Chondrocyte (in vitro differentiated cells): ENCODE data around the gene NKAPD1. TPM values are rescaled to one million over a fixed set of nuclear protein-coding genes. Genes with fewer than 3 reads are reported as not detected.

ENCODE experiments used
- DNase-seq: peaks from one replicate; pipeline ENCODE4 v3.0.0; 2021; ENCODE audit warnings: mixed read lengths, low spot score
- H3K27ac Mint-ChIP-seq: one replicate; pipeline ENCODE4 v1.8.0; 2021; ENCODE audit warnings: mild to moderate bottlenecking, moderate library complexity, mixed read lengths; ENCODE audit not compliant: unreplicated experiment
- H3K27me3 Mint-ChIP-seq: 2 replicates; pipeline ENCODE4 v1.8.0; 2021; ENCODE audit warnings: low read depth, mixed read lengths
- H3K36me3 Mint-ChIP-seq: 2 replicates; pipeline ENCODE4 v1.8.0; 2021; ENCODE audit warnings: low read depth, mixed read lengths
- H3K4me1 Mint-ChIP-seq: 2 replicates; pipeline ENCODE4 v1.8.0; 2021; ENCODE audit warnings: low read depth, mild to moderate bottlenecking, mixed read lengths
- H3K4me3 Mint-ChIP-seq: one replicate; pipeline ENCODE4 v1.8.0; 2021; ENCODE audit warnings: mild to moderate bottlenecking, moderate library complexity, mixed read lengths; ENCODE audit not compliant: unreplicated experiment
- H3K9me3 Mint-ChIP-seq: 2 replicates; pipeline ENCODE4 v1.8.0; 2021; ENCODE audit warnings: low read depth, mixed read lengths
- total RNA-seq: library from RNA; stranded (reverse); gene quantifications from 3 replicates; pipeline ENCODE4 v1.2.1, GENCODE V29; 2021
- TF ChIP-seq, protein P1 (sequence below): fragments of 200-600 bp; sonication (generic); IDR thresholded peaks from 2 replicates; pipeline ENCODE4 v1.5.0; 2021; ENCODE audit warnings: antibody characterized with exemption, mild to moderate bottlenecking, moderate library complexity

Gene NKAPD1
- total RNA-seq, 1 donor from 2014 or later = 18.2 TPM

- TF ChIP-seq, protein P1, sequence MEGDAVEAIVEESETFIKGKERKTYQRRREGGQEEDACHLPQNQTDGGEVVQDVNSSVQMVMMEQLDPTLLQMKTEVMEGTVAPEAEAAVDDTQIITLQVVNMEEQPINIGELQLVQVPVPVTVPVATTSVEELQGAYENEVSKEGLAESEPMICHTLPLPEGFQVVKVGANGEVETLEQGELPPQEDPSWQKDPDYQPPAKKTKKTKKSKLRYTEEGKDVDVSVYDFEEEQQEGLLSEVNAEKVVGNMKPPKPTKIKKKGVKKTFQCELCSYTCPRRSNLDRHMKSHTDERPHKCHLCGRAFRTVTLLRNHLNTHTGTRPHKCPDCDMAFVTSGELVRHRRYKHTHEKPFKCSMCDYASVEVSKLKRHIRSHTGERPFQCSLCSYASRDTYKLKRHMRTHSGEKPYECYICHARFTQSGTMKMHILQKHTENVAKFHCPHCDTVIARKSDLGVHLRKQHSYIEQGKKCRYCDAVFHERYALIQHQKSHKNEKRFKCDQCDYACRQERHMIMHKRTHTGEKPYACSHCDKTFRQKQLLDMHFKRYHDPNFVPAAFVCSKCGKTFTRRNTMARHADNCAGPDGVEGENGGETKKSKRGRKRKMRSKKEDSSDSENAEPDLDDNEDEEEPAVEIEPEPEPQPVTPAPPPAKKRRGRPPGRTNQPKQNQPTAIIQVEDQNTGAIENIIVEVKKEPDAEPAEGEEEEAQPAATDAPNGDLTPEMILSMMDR = no peak
- H3K4me3 Mint-ChIP-seq = no peak overlapping the region
- DNase-seq = no peak
- peaks cover 33% of the 10 kb centered on the region for H3K36me3 Mint-ChIP-seq
- H3K9me3 Mint-ChIP-seq = peaks cover 3% of the 10 kb centered on the region
- no peak overlapping the region for H3K27ac Mint-ChIP-seq
- H3K27me3 Mint-ChIP-seq = no peaks in the 10 kb centered on the region
- H3K4me1 Mint-ChIP-seq = peaks cover 14% of the 10 kb centered on the region
These were observed 24.3 kb upstream of the NKAPD1 start for GRCh38 chr11:112049777-112050176.

- TF ChIP-seq, protein P1 = no peak
- Mint-ChIP-seq H3K36me3 (peaks cover 29% of the 10 kb centered on the region), H3K27ac (no peak overlapping the region), H3K9me3 (peaks cover 3% of the 10 kb centered on the region), H3K4me1 (peaks cover 14% of the 10 kb centered on the region), H3K27me3 (no peaks in the 10 kb centered on the region), H3K4me3 (no peak overlapping the region)
- DNase-seq = no peak
These were observed 23.4 kb upstream of the NKAPD1 start for GRCh38 chr11:112050721-112051120.

- DNase-seq = no peak
- Mint-ChIP-seq H3K4me1 (peaks cover 14% of the 10 kb centered on the region), H3K4me3 (no peak overlapping the region), H3K9me3 (peaks cover 3% of the 10 kb centered on the region), H3K36me3 (peaks cover 26% of the 10 kb centered on the region), H3K27me3 (no peaks in the 10 kb centered on the region), H3K27ac (no peak overlapping the region)
- TF ChIP-seq, protein P1 = no peak
These were observed 22.3 kb upstream of the NKAPD1 start for GRCh38 chr11:112051768-112052167.

- H3K27me3 Mint-ChIP-seq = no peaks in the 10 kb centered on the region
- DNase-seq = no peak
- no peaks in the 10 kb centered on the region for H3K4me1 Mint-ChIP-seq
- TF ChIP-seq, protein P1 = no peak
- no peaks in the 10 kb centered on the region for H3K9me3 Mint-ChIP-seq
- H3K4me3 Mint-ChIP-seq = no peak overlapping the region
- peaks cover 8% of the 10 kb centered on the region for H3K36me3 Mint-ChIP-seq
- H3K27ac Mint-ChIP-seq = no peak overlapping the region
These were observed 16.9 kb upstream of the NKAPD1 start for GRCh38 chr11:112057170-112057569.

DNA sequence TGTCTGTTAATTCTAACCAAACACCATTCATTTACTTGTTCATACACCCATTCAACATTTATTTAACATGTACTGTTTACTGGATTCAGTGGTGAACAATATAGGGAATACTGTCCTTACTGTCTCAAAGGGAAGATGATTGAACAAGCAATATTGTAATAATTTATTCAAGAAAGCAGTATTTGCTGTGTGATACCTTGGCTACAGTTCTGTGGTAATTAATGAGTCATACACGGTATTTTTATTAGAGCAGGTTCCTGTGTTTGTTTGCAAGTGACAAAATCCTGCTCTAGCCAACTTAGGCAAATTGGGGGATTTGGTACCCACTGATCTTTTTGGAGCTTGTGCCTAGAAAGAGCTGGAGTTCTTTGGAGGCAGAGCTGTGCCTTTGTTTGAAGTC is 16.0 kb upstream of the NKAPD1 start:
- Mint-ChIP-seq H3K4me1 (peaks cover 6% of the 10 kb centered on the region), H3K27ac (no peak overlapping the region), H3K4me3 (no peak overlapping the region), H3K9me3 (no peaks in the 10 kb centered on the region), H3K27me3 (no peaks in the 10 kb centered on the region), H3K36me3 (peaks cover 11% of the 10 kb centered on the region)
- DNase-seq = no peak
- TF ChIP-seq, protein P1 = no peak
